GM18520 (cell line): ENCODE measurements around the gene SPOCK1.
"Not testable (repeated sequence)": the region's sequence is repeated elsewhere in the genome, so short reads cannot be mapped to it uniquely, and the experiment has no call there.

Experiments used
- ATAC-seq: cut with Tn5 transposase; IDR thresholded peaks from one replicate; pipeline ENCODE4 v1.9.1; 2021; ENCODE audit not compliant: unreplicated experiment

Gene SPOCK1

GRCh38 chr5:137233726-137234125 is 265.4 kb downstream of the SPOCK1 start:
- ATAC-seq: no peak

GRCh38 chr5:137233304-137233703 is 265.8 kb downstream of the SPOCK1 start:
- ATAC-seq: not testable (repeated sequence)

- ATAC-seq: no peak
Measured at GRCh38 chr5:137231540-137231939, 267.6 kb downstream of the SPOCK1 start.

GRCh38 chr5:137228816-137229215 is 270.3 kb downstream of the SPOCK1 start:
- no peak for ATAC-seq

GRCh38 chr5:137226081-137226480 is 273.0 kb downstream of the SPOCK1 start:
- ATAC-seq: no peak

- ATAC-seq: no peak
Measured at GRCh38 chr5:137223324-137224295, 275.5 kb downstream of the SPOCK1 start.

GRCh38 chr5:137221943-137222342 is 277.2 kb downstream of the SPOCK1 start:
- ATAC-seq: no peak

- peak; percentile 81 for ATAC-seq
Measured at GRCh38 chr5:137220523-137220927, 278.6 kb downstream of the SPOCK1 start.

GRCh38 chr5:137218896-137219295 is 280.2 kb downstream of the SPOCK1 start:
- no peak for ATAC-seq

GRCh38 chr5:137218471-137218870 is 280.7 kb downstream of the SPOCK1 start:
- ATAC-seq: no peak

GRCh38 chr5:137217599-137218200 is 281.4 kb downstream of the SPOCK1 start:
- no peak for ATAC-seq

GRCh38 chr5:137216976-137217598 is 282.0 kb downstream of the SPOCK1 start:
- no peak for ATAC-seq

GRCh38 chr5:137215780-137216179 is 283.3 kb downstream of the SPOCK1 start:
- no peak for ATAC-seq

GRCh38 chr5:137215261-137215660 is 283.9 kb downstream of the SPOCK1 start:
- no peak for ATAC-seq

- ATAC-seq: no peak
Measured at GRCh38 chr5:137214446-137215189, 284.5 kb downstream of the SPOCK1 start.

GRCh38 chr5:137212471-137212870 is 286.7 kb downstream of the SPOCK1 start:
- ATAC-seq: no peak

GRCh38 chr5:137209232-137209809 is 289.8 kb downstream of the SPOCK1 start:
- ATAC-seq: no peak

- no peak for ATAC-seq
Measured at GRCh38 chr5:137207023-137207760, 291.9 kb downstream of the SPOCK1 start.

- ATAC-seq: no peak
Measured at GRCh38 chr5:137206030-137206715, 293.0 kb downstream of the SPOCK1 start.
